Stimulated activated CD4-positive, alpha-beta T cell treated with anti-CD3 and anti-CD28 coated beads, Interleukin-12 subunit alpha, Interleukin-12 subunit beta, amount 100 ng/mL, for 24 hours (primary cell): ENCODE results near the gene CCDC178.

Experiments
- DNase-seq, 2 experiments: peaks; one replicate each; pipeline ENCODE4 v3.0.0-alpha.2; 2020; ENCODE audit warnings: low read depth in 2 of 2

The CCDC178 gene

DNA sequence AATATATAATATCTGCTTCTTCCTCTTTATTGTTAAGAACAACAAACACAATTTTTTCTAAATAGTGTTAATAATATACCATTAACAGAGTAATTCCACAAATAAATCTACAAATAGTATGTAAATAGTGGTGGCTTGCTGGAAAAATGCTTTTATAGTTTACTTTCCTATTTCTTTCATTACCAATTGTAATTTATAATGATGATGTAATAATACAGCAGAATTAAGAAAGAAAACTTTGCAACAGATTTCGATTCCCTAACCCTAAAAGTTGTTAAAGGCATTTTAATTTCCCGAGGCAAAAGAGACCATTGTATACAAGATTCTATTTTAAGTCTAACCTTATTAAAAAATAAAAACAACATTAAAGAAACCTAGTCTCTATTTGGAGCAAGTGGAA is 307.9 kb downstream of the CCDC178 start:
- no peak for DNase-seq

DNA sequence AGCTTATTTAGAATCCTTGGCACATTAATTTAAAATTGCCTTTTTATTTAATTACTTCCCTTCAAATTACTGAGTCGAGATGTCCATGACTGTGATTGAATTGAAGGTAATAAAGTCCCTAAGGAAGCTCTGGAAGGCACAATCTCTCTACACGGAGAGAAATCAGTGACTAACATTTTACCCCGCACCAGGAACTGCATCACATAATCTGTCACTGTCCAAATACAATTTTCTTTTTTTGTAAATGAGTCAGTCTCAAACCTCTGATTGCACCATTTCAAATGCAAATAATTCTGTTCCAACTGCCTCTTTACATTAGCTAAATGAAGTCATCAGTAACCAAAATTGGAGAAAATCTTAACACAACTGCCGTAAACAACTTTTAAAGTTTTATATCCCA is 311.9 kb downstream of the CCDC178 start:
- no peak for DNase-seq

DNA sequence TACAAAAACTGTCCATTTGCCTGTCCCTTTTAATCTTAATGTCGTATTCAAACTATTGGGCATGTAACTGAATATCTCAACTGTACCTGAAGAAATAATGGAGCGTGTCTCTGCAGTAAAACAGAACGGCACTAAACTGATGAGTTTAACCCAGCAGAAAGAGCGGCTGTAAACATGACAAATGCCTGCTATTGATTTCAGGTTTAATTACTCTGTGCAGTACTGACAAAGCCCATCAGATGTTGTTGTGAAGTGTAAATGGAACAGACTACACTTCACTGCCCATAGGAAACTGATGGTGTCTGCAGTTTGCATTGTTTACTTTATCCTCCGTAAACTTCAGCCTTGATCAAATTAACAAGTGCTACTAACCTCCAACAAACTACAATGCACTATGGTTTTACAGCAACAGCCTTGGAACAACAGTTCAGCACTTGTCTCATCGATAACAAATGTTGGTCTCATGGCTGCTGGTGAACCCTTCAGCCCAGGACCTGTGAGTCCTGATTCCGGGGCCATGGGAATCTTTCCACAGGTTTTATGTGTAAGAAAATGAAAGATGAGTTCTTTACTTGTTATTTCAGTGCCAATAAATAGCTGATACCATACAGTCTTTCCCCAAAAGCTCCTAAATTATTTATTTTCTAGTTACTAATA is 316.5 kb downstream of the CCDC178 start:
- DNase-seq: no peak

DNA sequence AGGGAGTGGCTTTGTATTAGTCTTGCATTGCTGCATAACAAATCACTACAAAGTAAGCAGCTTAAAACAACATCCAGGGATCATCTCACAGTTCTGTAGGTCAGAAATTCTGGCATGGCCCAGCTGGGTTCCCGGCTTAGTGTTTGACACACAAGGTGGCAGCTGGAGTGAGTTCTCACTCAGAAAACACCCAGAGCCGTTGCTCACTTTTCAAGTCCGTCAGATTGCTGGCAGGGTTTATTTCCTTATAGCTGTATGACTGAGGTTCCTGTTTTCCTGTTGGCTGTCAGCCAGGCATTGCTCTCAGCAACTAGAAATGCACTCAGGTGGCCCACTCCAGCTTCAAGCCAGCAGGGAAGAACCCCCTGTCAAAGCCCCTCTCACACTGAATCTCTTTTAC is 324.1 kb downstream of the CCDC178 start:
- DNase-seq: no peak

DNA sequence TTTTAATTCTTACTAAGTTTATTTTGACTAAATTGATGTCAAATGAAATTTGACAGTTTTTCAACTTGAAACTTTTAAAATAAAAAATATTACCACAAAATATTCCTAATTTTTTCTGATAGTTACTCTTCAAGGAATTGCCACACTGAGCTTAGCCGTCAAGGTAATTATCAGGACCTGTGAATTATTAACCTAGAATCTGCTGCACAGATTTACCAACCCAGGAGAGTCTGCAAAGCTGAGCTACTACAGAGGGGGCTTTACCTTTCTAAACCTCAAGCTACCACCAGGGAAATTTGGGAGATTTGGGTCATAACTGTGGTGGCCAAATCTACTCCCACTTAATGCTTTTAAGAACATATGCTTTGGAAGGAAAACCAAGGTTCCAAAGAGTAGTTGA is 324.6 kb downstream of the CCDC178 start:
- DNase-seq: no peak

DNA sequence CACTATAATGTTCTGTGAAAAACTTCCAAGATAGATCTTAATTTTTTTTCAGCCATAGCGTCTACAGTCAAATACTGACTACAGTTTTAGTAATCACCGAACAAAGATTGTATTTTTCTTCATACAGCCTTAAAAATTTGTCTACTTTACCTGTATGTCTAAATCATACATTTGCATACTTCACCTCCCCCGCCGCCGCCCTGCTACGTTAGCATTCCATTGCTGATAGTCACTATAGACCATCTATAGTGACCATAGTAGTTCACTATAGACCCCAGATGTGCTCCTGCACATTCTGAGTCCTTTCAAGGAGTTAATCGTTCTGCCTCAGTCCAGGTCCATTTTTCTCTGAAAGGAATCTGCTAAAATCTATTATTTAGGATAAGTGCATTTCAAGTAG is 325.0 kb downstream of the CCDC178 start:
- no peak for DNase-seq

DNA sequence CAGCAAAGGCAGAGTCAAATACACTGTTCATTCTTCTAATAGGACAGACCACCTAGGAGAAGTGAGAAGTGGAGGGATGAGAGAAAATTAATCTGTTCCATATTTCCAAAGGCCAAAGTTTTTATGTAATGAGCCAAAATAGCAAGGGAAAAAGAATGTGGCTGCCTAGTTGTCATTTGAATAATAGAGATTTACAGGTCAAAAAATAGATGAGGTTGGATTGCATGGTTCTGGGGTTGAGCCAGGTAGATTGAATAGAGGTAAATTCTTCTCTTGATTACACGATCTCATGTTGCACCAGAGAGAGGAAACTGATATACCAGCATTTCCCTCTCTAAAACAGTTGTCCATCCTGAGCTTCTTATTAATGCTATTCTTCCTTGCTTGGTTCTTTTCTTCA is 325.8 kb downstream of the CCDC178 start:
- no peak for DNase-seq

DNA sequence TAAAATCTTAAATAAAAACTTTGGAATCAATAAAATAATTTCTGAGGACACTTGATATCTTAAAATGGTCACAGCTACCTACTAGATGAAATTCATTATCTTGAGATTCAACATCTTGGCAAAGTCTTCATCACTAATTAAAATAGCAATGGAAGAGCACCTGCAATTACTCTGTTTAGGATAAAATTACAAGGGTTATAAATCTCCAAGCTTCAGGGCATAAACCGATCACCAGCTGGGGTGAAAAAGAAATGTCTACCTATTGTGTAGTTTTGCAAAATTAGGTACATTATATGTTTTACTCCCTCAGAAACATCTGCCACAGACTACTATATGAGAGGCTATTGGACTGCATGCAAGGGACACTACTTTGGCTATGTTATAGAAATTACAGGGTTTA is 327.1 kb downstream of the CCDC178 start:
- no peak for DNase-seq

DNA sequence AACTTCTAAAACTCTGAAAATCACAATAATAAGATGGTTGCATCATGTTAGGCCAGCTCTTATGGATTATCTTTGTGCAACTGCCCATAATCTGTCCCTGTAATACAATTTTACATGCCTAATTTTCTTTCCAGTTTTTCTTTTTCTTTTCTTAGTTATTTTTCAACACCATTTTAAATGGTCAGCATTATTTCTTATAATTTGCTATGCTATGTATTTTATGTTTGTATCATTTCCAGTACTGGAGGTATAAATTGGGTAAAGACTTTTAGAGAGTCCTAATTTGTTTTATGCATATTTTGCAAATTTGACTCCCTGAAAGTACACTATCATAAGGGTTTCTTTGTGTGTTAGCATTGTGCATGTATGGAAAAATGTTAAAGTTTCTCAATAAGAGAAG is 333.0 kb downstream of the CCDC178 start:
- DNase-seq: no peak

DNA sequence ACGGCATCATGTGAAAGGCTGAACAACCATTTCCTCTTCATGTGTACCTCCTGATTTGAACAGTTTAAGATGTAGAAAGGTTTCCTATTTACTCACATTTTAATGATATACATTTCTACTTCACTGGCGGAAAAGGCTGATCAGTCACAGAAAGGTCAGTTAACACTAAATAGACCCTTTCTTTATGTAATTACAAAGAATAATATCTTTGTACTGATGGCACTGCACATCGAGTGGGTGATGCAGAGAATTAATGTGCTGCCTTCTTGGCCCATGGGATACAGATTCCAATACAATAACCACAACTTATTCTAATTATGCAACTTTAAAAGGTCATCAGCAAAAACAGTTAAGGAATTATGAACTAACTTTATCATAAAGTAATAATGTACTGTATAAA is 339.2 kb downstream of the CCDC178 start:
- DNase-seq: no peak

DNA sequence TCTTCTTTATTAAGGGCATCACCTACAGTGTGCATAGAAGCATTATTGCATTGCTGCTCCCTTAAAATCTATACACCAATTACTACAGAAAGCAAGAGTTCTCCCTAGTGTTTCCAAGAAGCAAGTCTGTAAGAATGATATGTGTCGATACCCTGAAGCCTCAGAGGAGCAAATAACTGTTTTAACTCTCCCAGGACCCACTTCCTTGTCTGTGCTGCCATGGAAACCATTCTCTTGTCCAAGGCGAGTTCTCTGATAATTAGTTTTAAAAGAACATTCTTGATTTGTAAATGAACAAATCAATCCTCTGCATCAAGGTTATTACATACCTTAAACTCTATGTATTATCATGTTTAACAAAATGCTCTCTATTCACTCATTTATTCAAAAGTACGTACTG is 340.9 kb downstream of the CCDC178 start:
- no peak for DNase-seq

DNA sequence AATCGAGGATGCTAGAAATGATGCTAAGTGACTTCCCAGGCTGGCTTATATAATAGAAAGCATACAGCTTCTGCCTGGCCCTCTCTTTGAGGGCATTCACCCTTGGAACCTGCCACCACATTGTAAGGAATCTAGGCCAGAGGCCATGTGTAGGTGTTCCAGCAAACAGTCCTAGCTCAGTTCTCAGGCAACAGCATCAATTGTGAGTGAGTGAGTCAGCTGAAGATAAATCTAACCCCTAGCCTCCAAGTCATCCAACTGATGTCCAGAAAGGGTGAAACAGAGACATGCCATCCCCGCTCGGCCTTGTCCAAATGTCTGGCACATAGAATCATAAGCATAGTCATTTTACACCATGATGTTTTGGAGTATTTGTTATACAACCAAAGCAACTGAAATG is 343.4 kb downstream of the CCDC178 start:
- DNase-seq: no peak

DNA sequence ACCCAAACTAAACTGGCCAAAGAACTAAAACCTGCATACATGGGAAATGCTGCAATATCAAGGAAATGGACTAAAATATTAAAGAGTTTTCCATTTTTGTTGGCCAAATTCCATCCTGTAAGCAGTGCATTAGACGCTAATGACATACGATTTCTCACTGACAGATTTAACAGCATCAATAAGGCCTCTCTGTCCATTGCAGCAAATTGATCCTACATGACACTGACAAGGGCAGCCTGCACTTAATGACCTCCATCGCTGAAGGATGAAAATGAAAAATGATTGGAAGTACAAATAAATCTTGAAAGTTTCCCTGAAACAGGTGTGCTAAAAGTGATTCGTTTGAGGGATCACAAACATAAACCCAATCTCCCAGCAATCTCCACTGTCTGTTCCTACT is 350.1 kb downstream of the CCDC178 start:
- no peak for DNase-seq

DNA sequence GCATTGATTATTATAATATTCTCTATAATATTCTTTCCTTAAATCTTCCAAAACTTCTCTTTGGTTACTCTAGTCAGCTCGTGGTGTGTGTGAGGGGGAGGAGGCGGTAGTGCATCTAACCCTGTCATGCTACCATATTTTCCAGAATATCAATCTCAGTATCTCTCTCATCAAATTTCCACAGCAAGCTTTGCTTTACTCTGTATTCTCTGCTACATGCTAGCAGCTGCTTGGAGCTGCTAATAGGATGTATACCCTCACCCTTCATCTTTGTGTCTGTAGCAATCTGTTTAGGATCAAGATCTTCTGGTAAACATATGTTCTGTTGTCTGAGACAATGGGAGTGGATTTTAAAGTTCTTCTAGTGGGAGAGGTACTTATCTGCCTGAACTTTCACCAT is 363.9 kb downstream of the CCDC178 start:
- no peak for DNase-seq

DNA sequence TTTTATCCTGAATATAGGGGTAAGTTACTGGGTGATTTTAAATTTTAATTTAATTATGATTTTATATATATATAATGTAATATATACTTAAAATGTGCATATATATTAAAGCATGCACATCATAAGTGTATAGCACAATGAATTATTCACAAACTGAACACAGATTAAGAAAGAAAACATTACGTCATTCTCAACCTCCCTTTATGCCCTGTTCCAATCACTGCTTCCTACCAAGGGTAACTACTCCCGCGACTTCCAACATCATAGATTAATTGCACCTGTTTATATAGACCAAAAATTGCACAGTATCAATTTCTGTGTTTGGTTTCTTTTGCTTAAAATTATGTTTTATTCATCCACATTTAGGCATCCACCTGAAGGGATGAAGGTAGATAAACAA is 366.4 kb downstream of the CCDC178 start:
- DNase-seq: no peak

DNA sequence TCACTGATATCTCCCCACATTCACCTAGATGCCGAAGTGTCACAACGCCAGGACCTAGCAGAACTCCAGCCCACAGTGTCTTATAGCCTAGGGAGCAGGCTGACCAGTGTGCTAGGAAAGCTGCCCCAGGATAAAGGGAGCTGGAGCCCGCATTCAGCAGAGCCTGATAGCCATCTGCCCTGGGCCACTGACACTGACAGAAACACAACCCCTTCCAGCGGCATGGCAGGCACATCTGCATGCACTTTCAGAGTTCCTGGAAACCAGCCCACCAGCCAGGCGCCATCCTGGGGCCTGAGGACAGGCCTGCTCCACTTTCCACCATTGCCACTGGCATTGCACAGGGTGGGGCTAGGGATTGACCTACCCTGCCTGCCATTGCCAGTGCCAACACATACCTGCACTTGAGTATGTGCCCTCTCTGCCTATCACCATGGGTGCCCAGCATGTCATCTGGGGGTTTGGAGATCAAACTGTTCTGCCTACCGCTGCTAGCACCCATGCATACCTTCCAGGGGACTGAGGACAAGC is 377.6 kb downstream of the CCDC178 start:
- DNase-seq: no peak

DNA sequence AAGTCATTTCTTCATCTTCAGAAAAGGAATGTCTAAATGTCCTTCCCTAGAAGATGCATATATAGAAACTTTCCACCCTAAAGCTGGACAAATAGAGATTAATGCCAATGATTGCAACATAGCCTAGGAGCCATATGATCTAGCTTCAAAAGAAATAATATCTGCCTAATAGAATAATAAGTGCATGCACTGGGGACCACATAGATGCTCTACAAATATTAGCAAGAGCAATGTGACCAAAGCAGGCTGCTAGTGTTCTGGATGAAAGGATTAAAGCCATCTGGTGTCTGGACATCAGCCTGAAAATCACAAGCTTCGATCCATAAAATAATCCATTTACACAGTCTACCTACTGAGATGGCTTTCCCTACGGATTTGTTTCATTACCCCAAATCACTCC is 387.6 kb downstream of the CCDC178 start:
- DNase-seq: no peak

DNA sequence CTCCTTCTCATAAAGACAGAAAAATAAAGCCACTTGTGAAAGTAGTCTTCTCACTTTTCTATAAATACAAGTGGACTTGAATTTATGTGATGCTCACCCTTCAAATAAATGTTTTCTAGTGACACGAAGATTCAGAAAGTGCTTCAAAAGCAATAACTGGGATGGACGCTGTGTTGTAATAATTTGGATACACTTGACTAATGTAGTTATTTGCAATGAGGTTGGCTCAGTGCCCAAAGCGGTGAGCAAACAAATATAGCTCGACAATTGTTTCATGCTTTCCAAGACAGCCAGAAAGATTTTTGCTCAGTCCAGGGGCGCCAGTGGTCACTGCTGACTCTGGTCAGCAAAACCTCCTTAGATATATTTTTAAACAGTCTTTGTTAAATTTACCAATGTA is 389.1 kb downstream of the CCDC178 start:
- DNase-seq: no peak

DNA sequence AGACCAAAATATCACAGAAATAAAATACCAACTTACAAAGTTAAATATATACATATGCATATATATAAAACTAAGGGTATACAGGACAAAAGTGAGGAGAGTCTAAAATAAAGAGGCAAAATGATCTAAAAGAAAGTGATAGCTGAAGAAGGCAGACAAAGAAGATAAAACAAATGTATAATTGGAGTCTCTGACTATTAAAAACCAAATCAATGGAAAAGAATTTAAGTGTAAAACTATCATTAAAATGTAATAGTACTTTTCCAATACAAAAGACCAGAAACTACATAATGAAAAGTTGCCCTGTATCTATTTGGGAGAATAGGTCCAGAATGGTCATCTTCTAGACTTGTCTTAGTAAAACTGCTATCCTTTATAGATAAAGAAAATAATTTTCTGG is 400.3 kb downstream of the CCDC178 start:
- no peak for DNase-seq

DNA sequence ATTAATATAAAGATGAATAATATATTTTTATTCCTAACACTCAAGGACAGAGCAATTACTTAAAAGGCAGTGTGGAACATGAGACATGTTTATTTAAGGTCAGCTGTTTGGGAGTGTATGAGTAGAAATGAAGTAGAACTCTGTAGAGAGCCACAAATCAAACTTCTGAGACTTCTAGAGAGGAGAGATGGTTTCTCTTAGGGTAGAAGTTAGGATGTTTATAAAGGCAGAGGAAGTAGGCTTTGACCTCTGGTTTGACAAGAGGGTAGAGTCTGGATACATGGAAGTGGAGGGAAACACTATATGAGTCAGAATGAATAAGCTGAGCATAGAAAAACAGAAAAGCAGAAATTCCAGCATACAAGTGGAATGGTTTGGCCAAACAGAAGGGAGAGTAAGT is 405.6 kb downstream of the CCDC178 start:
- no peak for DNase-seq

DNA sequence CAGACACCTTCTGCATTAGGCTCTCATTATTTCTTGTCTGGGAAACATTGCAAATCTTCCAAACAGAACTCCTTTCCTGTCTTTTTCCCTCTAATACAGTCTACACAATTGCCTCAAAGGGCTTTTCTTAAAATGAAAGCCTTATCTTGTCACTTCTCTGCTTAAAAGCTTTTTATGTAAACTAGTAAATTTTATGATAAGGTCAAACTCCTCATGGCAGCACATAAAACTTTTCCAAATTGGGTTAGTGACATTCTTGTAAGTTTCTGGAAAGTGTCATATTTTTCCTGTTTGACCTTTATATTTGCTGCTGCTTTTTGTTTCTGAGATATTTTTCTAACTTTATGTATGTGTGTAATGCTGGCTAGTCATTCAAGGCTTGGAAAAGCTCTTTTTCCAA is 406.3 kb downstream of the CCDC178 start:
- no peak for DNase-seq

DNA sequence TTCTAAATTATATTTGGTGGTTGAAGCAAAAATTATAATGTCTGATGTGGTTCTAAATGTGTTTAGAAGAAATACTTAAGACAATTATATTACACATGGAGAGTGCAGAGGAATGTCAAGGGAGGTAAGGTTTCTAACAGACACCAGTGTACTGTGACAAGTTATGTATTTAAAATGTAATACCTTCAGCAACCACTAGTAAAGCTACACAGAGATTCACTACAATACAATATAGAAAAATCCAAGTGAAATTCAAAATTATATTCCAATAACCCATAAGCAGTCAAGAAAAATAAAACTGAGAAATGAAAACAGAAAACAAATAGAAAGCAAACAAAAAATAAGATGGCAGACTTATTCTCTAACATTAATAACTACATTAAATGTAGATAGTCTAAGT is 418.2 kb downstream of the CCDC178 start:
- DNase-seq: no peak

DNA sequence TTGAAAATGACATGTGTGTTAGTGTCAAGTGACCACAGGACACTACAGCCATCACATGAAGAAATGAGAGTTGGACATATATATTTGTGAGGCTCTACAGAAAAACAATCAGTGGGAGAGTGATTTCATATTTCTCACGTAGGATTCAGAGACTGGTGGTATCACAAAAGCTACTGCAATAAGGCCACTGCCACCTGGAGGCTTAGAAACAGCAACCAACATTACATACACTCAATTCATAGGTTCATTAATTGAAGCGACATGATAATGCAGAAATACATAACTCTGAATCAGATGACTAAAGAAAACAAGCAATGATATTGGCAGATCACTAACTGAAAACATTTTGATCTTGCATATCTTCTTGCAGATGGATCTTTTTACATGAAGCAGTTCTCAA is 419.6 kb downstream of the CCDC178 start:
- no peak for DNase-seq

DNA sequence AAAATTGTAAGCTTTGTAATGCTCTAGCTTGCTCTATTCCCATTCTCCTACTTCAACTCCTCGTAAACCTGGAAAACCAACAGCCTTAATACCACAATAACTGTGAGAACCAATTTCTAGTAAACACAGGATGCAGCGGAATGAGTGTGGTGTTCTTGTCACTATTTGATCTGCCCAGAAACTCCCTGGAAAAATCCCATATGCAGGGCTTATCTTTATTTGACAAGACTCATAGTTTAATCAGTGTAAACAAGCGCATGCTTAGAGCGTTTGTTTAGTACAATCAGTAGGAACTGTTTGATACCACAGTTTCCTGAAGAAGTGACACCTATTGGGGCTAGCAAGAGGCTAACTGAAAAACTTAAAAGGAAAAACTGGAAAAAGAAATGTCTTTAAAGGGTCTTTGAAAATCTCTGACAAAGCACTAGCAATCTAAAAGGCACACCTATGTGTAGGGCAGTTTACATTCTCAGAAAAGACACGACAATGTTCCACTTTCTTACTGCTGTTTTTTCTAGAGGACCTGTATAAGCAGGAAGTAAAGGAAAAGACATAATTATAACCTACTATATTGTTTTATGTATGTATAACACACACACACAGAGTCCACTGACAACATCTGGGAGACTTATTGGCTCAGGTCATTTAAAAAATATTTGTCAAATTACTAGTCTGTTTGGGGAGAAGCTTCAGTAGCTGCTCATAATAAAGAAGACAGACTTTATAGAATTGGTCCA is 426.3 kb downstream of the CCDC178 start:
- no peak for DNase-seq
